NCI-H146 treated with DMSO at 0.1 percent for 48 hours (cell line): ENCODE results near the gene CSRNP3.

Experiments used
- DNase-seq: peaks from one replicate; lab custom pipeline; 2025; ENCODE audit not compliant: unreplicated experiment; lab: John Stamatoyannopoulos, UW

CSRNP3 gene

DNA sequence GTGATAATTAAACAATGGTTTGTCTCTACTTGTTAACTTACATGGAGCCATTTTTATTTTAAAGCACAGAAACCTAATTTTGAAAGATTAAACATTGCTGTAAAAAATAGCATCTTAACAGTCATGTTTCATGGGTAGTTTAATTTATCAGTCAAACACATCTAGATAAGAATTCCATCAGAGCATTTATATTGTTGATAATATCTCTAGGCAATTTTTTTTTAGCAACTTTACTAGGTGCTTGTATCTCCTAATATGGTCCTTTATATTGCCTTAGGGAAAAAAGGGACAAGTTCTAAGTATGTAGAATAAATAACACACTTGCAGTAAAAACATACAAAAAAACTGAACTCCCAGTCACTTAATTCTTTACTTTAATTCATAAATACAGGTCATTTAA lies 863 bp downstream of the CSRNP3 start:
- no peak for DNase-seq

DNA sequence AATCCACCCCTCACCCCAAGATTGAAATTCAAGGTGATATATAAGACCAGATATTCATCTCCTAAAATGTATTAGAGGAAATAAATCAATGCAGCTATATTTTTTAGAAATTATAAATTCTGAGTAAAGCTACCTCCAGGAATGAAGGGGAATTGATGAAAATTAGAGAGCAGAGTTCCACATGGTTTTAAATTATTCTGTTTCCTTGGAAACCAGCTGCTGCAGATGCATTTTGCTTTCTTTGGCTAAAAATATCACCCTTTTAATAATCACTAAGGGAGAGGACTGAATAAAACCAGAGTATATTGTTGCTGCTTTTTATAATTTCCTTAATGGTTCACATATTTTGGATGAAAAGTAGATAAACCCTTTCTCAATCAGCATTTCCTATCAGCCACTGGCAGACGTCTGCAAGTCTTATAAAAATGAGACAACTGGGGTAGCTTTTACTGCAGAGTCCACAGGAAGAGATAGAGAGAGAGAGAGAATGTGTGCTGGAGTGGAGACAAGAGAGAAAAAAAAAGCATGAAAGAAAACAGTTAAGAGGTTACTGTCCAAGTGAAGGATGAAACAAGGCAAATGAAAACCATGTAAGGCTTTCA lies 2.0 kb downstream of the CSRNP3 start:
- DNase-seq = peak; percentile 69

DNA sequence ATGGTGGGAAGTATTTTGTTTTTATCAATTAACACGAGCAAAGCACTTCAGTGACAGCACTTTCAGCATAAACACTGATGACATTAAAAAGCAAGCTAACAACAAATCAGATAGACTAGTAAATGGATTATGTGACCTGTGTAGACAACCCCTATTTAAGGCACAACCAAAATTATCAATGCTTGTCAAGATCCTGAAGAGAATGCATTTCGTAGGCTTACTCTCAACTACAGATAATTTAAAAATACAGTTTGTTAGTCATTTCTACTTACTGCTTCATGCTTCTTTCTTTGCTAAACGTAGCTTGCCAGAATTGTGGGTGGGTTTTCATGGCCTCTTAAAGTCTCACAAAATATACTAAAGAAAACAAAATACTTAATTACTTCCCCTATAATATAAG lies 3.4 kb downstream of the CSRNP3 start:
- DNase-seq = no peak

DNA sequence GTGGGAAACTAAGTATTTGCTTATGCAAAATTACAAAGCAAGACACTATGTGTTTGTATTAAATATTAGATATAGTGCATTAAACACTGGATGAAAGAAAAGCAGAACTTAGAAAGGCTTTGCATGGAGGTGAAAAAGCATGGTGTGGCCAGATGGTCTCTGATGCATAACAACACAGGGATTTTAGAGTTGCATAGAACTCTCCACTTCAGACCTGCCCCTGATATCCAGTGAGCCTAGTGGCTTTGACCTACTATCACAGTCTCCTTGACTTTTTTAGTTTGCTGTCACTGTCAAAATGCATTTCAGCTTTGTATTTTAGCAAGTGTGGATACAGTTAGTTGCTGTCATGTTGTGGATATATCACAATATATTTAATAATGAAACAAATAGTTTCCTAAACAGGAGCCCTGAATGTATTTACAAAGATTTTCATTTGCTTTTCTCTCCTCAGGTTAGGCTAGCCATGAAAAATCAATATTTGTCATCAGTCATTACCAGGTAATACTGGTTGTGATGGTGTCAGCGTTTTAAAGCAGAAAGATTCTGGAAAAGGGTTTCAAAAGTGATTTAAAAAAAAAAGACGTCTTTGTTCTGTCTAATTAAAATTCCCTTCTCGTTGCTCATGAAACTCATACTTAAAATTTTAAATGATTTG lies 5.2 kb downstream of the CSRNP3 start:
- DNase-seq = peak; percentile 6

DNA sequence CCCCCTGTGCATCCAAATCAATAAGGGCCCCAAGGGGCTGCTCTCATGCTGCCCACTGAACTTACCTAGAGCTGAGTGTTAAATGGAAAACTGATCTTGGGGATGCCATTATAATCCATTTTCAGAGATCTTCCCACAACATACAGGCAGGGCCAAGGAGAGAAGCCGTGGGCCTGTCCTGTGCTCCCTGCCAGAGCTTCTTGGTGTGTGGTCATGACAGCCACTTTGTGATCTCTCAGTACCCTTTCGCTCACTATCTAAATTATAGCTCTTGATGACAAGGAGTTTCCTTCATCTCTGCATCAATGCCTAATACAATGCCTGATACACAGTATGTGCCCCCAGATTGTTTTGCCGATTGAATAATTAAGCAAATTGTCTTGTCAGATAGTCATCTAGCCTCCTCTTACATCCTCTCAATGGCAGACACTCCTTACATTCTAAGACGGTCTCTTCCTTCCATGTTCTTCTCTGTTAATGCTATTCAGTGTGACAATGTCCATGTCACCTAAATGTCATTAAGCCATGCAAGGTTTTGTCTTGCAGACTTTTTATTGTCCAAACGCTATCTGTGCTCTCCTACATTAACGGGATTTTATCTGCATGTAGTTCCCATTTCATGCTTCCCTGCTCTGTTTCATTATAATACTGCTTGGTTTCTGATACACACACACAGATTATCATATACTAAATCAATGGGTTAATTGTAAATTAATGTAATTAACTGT lies 5.9 kb downstream of the CSRNP3 start:
- no peak for DNase-seq

DNA sequence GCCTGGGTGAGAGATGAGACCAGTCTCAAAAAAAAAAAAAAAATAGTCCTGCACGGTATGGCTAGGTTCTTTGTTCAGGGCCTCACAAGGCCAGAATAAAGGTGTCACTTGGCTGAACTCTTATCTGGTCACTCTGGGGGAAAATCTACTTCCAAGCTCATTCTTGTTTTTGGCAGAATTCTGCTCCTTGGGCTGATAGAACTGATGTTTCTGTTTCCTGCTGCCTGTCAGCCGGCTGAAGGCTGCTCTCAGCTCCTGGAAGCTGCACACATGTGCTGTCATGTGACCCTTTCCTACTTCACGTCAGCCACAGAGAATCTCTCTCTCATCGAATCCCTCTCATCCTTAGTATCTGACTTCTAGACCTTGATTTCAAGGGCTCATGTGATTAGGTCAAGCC lies 10.4 kb downstream of the CSRNP3 start:
- no peak for DNase-seq

DNA sequence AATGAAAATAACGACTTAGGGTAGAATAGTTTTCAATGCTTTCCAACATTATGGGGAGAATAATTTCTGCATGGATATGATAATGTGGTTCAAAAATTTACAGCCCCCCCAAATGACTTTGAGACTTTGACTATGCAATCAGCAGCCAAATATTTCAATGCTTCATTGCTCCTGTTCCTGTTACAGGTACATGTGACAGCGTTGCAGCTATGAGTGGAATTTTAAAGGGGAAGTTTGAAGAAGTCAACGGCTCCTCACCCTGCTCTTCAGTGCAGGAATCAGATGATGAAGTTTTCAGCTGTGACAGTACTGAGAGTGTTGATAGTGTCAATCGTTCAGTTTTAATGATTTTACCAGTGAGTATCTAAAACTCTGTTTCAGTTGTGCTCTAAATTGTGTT lies 25.1 kb downstream of the CSRNP3 start:
- no peak for DNase-seq

DNA sequence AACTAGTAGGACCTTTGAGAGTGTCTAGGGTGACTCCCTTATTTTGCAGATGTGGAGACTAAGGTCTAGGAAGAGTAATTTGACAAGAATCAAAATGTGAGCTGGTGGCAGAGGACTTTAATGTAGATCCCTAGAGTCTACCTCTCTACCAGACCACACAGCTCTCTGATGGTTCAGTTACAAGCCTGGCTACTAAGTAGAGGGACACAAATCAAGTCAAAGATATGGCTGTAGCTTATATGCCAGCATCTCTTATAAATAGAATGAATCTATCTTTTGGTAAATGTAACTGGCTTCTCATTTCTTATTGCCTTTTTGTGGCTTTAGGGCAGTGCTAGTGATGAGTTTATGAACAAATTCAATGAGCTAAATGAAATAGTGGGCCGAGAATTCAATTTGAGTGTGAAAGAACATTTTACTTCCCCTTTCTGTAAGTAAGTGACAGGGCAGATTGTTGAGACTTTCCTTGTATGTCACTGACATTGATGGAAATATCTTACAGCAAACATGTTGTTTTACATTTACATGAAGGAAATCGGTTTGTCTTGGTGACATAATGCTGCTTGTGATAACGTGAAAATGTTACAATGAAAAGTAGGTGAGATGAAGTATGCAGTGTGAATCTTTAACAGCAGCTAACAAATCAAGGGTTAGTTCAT lies 28.3 kb downstream of the CSRNP3 start:
- no peak for DNase-seq

DNA sequence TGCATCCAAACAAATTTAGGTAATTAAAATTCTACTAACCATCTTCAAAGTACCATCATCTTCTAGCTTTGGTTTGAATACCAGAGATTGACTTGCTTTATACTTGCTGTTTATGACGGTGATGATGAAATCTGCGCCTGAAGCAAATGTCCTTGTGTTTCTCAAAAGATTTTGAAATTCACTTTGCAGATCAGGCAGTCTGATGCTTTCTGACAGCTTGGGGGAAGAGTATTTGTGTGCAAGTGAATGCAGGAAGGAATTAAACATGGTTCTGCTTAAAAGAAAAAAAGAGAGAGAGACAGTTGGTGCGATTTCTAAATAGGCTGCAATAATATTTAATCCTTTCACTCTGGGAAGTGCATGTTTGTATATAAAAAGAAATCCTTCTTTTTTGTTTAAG lies 29.6 kb downstream of the CSRNP3 start:
- DNase-seq = no peak

DNA sequence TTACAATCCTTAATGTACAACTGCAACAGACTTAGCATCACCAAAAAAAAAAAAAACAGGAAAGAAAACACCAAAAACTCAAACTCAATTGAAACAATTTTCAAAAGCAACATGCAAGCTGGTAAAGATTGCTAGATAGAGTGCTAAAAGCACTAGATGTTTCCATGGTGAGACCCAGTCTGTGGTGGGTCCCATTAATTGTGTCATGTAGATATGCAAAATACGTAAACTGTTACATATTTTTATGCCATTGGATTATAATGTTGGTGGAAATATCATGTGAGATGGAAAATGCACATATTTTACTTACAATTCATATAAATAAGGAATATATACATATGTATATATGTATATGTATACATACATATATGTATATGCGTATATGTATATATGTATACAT lies 30.5 kb downstream of the CSRNP3 start:
- DNase-seq = no peak

DNA sequence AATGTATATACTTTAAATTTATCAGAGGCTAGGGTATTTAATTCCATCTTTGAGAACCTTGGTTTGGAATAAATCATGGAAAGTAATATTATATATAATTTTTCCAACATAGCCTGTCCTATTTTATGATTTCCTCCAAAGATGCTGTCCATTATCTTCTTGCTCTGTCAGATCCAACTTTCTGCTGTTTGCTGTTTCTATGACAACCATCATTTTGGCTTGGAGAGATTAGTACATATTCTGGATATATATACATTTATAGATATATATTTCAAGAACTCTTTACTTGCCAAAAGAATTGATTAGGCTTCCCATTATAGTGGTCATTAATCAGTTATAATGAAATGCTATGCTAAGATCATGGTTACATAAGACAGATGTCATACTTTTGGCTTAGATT lies 31.3 kb downstream of the CSRNP3 start:
- no peak for DNase-seq

DNA sequence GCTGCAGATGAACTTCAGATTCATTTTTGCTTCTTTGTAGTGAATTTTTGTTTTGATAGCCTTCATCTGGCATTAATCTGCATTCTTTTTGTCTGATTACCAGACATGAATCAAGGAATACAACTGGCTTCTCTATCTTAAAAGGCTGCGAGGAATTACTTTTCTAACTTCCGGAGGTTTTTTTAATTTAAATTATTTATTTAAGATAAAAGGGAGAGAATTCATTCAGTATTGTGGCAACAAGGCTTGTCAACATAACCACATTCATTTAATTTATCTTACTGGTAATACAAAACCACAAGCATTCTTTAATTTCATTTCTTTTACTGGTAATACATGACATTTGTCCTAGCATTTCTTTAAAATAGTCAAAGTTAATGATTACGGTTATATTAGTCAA lies 36.0 kb downstream of the CSRNP3 start:
- no peak for DNase-seq

DNA sequence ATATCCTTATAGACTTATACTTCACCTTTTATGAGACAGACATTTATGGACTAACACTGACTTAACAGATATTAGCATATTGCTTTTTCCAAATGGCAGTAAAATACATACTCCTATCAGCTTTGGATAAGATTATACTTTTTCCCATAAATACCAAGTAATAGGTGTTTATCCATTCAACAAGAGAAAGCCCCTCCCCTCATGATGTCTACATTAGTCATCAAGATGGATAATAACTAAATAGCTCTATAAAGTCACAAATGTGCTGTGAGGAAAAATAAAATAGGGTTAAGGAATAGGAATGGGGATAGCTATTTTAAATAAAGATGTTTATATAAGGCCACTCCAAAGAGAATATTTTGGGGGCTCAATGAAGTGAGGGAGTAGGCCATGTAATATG lies 39.4 kb downstream of the CSRNP3 start:
- no peak for DNase-seq

DNA sequence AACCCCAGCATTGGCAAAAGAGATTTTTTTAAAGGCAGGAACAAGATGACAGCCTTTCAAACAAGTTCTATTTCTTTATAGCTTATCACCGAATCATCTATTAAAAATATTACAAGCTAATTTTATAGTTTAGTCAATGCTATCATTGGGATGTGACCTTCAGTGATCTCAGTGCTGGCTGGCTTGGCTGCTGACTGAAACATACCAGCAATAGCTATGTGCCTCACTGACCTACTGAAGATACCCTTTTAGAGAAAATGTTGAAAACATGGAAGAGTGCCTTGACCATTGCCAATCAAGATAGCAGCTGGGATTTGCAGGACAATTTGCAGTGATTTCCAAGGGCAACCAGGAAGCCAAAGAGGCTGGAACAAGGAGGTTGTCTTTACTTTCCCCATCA lies 44.0 kb downstream of the CSRNP3 start:
- DNase-seq = no peak

DNA sequence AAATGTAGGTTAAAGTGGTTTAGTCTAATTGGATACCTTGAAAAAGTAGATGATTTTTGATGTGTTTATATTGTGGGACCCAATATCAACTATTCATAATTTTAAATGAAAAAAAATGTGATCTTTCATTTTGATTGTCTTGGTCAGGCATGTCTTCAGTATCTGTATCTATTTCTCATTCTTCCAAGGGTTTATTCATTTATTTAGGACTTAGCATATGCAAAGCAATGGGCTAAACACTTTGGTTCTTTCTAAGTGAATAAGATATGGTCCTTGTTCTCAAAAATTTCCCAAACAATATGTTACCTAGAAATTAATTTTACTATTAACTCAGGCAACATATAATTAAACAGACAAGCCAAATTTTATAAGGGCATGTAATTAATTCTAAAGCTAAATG lies 49.1 kb downstream of the CSRNP3 start:
- no peak for DNase-seq

DNA sequence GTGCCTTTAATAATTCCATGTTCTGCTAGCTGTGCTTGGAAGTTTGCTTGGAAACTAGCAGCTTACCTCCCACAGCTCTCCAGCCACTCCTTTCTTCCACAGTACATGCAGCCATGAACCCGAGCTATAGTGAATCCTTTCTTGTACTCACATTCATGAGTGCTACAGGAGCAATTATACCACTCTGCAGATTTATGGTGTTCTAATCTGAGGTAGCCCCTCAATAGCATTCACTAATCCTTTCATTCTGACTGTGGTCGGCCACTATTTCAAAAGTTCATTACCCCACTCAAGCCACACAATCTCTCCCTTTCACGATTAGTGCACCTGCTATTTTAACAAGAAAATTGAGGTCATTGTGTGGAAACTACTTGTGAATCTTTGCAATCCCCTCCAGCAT lies 53.2 kb downstream of the CSRNP3 start:
- no peak for DNase-seq

DNA sequence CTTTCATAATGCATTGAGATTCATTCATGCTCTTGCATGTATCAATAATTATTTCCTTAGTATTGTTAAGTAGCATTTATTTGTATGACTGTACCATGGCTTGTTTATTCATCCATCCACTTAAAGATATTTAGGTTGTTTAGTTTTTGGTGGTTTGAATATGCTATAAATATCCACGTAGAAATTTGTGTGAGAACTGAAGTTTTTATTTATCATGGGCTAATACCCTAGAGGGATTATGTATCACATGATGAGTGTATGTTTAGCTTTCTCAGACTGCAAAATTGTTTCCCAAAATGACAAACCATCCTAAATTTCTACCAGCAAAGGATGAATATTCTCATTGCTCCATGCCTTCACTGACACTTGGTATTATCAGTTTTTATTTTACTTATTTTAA lies 55.2 kb downstream of the CSRNP3 start:
- DNase-seq = no peak

DNA sequence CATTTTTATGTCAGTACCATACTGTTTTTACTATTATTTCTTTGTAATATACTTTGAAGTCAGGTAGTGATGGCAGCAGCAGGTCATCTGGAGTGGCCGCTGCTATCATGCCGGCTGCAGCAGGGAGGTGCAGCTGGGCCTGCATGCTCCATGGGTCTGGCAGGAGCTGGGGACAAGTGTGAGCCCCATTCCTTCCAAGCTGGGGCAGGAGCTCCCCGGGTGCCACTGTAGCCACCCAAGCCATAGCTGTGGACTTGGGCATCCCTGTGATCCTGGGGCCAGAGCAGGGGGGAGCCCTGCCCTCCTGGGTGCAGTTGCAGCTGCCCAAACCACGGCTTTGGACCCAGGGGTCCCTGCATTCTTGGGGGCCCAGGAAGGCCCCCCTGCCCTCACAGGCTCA lies 59.2 kb downstream of the CSRNP3 start:
- no peak for DNase-seq

DNA sequence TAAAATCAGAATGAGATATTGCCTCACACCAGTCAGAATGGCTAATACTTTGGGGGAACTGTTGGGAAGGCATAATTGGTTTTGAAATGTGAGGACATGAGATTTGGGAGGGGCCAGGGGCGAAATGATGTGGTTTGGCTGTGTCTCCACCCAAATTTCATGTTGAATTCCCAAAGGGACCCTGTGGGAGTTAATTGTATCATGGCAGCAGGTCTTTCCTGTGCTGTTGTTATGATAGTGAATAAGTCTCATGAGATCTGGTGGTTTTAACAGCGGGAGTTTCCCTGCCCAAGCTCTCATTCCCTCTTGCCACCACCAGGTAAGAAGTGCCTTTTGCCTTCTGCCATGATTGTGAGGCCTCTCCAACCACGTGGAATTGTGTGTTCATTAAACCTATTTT lies 59.6 kb downstream of the CSRNP3 start:
- DNase-seq = no peak

DNA sequence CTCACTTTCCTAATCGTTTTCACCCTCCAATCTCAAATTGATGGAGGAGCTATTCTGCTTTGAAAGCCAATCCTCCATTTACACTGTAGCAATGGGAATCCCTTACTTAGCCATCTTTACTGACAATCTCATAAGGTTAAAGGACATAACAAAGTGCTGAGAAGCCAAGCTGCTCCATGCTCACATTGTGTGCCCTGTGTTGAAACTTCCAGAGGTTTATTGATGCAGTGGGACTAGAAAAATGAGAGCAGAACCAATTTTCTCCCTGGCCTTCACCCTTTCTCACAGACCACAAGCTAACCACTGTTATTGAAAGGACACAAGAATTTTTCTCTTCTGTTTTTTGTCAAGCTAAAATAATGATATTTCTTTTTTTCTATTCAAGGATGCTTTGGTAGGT lies 63.8 kb downstream of the CSRNP3 start:
- no peak for DNase-seq

DNA sequence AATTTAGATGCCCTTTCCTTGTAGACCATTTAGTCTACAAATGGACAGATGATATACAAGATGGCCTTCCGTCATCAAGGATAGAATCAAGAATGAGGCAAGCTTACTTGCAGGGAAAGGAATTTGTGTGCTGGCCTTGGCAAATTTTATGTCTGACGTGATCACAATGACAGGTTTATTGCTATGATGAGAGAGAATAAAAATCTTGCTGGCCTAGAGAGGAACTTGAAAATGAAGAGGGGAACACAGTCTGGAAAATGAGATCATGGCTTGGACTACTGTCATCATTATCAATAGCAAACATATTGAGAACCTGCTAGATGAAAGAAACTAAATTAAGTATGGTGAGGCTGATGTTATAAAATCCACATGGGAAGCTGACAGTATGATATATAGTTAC lies 66.0 kb downstream of the CSRNP3 start:
- DNase-seq = no peak

DNA sequence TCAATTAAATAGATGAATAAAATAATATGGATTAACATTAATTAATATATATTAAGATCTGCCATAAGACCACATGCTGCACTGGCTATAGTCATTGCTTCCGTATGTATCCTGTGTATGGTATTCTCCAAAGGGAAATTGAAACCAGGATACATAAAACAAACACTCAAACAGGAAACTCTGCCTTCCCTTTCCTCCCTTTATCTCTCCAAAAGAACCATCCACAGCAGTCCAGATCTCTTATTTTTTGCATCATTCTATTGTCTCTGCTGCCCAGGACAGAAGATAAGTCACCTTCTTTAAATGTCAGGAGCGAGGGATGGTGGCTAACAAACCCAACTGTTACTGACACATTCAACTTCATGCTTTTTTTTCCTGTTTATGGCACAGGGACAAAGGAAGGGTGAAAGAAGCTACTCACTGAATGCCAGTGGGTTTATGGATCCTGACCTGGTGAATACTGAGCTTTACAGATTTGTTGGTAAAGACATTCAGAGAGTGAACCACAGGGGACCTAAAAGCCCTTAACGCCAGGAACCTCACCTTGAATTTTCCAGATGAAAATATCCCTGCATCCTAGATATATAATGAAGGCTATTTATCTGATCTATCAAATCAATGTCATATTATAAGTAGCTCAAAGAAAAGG lies 67.5 kb downstream of the CSRNP3 start:
- no peak for DNase-seq
